Adrenal gland (tissue), 12 donors: ENCODE data around the gene LTC4S. TPM values are rescaled to one million over a fixed set of nuclear protein-coding genes. Genes with fewer than 3 reads are reported as not detected.
A peak's percentile ranks its signal among the peaks of the same experiment; 100 is the strongest.

Source experiments
- DNase-seq, 7 donors: peaks; one replicate each; pipeline ENCODE4 v3.0.0-alpha.2; 2019 to 2020
- H3K27ac ChIP-seq, 5 donors: fragments of 200-600 bp; sonication (generic) in 4 of 5; 1 replicate in 3 of 5; 2 replicates in 2 of 5; pipeline versions ENCODE4 v1.5.1 to v1.8.0; 2016 to 2020; ENCODE audit warnings: mild to moderate bottlenecking in 1 of 5
- H3K27me3 ChIP-seq: fragments of 200-600 bp; 2 replicates; pipeline ENCODE4 v1.8.0; 2021
- H3K36me3 ChIP-seq, 2 donors: fragments of 200-600 bp; replicated peaks in 1 of 2; 1 replicate in 1 of 2; 2 replicates in 1 of 2; pipeline versions ENCODE4 v1.5.1 to v1.8.0; 2018 to 2022
- H3K4me1 ChIP-seq, 2 donors: fragments of 200-600 bp; replicated peaks in 1 of 2; 1 replicate in 1 of 2; 2 replicates in 1 of 2; pipeline versions ENCODE4 v1.5.1 to v1.8.0; 2018 to 2021
- H3K4me3 ChIP-seq, 4 donors: fragments of 200-600 bp; sonication (generic) in 3 of 4; one replicate each; pipeline ENCODE4 v1.5.1; 2016 to 2018
- H3K9me3 ChIP-seq, 3 donors: fragments of 200-600 bp; sonication (generic) in 1 of 3; replicated peaks in 1 of 3; 1 replicate in 2 of 3; 2 replicates in 1 of 3; pipeline versions ENCODE4 v1.5.1 to v1.8.0; 2016 to 2021
- POLR2A ChIP-seq, 2 donors: fragments of 450-650 bp; IDR thresholded peaks; one replicate each; pipeline ENCODE4 v1.6.1; 2017; ENCODE audit warnings: antibody characterized with exemption in 2 of 2, mild to moderate bottlenecking in 2 of 2, moderate library complexity in 1 of 2
- WGBS, 4 donors: extraction: QIAGEN DNeasy Blood & Tissue Kit in 2 of 4; methylation state at CpG; one replicate each; pipeline versions ENCODE4 v1.1.5 to v1.1.7; 2013 to 2017; 5-methylcytosine and 5-hydroxymethylcytosine counted together
- intact Hi-C, 2 donors: fragments of 100-400 bp; cut with DNase I; formaldehyde crosslinking; loops; one replicate each; pipeline versions ENCODE4 v1.14.1 to v1.15.0; 2022 to 2023
- microRNA counts, 2 donors: library from miRNA; unstranded; fragments of <30 nt; microRNA quantifications; one replicate each; lab custom pipeline; 2016
- microRNA-seq, 3 donors: library from miRNA; unstranded; fragments of <30 nt; microRNA quantifications; one replicate each; pipeline ENCODE4, GENCODE V29; 2017 to 2020
- polyA plus RNA-seq, 3 donors: library from polyadenylated mRNA; stranded (reverse); fragments of 200-250 nt in 2 of 3; fragments of 350-450 nt in 1 of 3; fragmentation: Illumina TruSeq in 1 of 3; extraction: RNeasy Lipid Tissue Mini Kit (QIAGEN cat#74804) in 1 of 3; gene quantifications; one replicate each; pipeline ENCODE4 v1.2.3, GENCODE V29; 2013 to 2014
- small RNA-seq, 2 donors: library from RNA; depleted of rRNA; stranded (forward); fragments of <200 nt; gene quantifications; one replicate each; pipeline ENCODE3, GENCODE V24; 2016
- total RNA-seq, 9 donors: library from RNA; depleted of rRNA in 4 of 9; stranded (reverse); fragments of >200 nt in 4 of 9; fragments of 120-200 nt in 1 of 9; fragmentation: NEBNext Ultra II Directional in 1 of 9; extraction: Animal tissue kit (Norgen Biotek cat#: 25700) in 1 of 9; gene quantifications; one replicate each; pipeline versions ENCODE4 v1.1.0 to v1.2.4, GENCODE V29; 2013 to 2023
- TF ChIP-seq, protein P1 (sequence below), 6 experiments: fragments of 450-650 bp in 4 of 6; fragments of 200-600 bp in 2 of 6; sonication (generic) in 1 of 6; IDR thresholded peaks; 1 replicate in 5 of 6; 2 replicates in 1 of 6; pipeline versions ENCODE4 v1.5.1 to v1.8.0; 2016 to 2021; ENCODE audit warnings: antibody characterized with exemption in 6 of 6, mild to moderate bottlenecking in 2 of 6, moderate library complexity in 1 of 6
- donor health status: healthy with polysubstance abuse.
- donor health status: Bipolar disorder and iron deficiency.
- donor health status: DM: yes; HTN: yes; CAD: no.
- donor health status: DM: no; HTN: no; CAD: no.
- donor health status: DM: no; HTN: no; CAD: no.
- donor health status: DM: yes; HTN: yes; CAD: no.

LTC4S gene
- total and polyA plus RNA-seq, 12 donors, result 4.8 to 205 (median 24.1) TPM; not detected in 1

DNA sequence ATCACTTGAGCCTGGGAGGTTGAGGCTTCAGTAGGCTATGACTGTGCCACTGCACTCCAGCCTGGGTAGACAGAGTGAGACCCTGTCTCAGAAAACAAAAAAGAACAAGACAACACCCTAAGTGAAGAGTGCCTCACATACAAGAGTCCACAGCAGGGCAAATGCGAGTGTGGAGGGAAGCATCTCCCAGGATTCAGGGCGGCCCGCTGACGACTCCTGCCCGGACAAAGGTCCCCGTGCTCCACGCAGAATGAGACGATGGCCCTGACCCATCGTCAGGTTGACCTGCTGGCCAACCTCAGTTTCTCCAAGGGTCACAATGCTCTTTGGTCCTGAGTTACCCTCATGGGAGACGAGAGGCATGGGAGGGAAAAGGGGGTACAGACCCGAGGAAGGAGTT is 46.5 kb downstream of the LTC4S start:
- no peak overlapping the region for H3K4me3 ChIP-seq
- peaks cover 0 to 6% (median 0%) of the 10 kb centered on the region in 3 donors for H3K9me3 ChIP-seq
- H3K4me1 ChIP-seq, result peaks cover 8 to 37% of the 10 kb centered on the region in 2 donors
- TF ChIP-seq, protein P1, sequence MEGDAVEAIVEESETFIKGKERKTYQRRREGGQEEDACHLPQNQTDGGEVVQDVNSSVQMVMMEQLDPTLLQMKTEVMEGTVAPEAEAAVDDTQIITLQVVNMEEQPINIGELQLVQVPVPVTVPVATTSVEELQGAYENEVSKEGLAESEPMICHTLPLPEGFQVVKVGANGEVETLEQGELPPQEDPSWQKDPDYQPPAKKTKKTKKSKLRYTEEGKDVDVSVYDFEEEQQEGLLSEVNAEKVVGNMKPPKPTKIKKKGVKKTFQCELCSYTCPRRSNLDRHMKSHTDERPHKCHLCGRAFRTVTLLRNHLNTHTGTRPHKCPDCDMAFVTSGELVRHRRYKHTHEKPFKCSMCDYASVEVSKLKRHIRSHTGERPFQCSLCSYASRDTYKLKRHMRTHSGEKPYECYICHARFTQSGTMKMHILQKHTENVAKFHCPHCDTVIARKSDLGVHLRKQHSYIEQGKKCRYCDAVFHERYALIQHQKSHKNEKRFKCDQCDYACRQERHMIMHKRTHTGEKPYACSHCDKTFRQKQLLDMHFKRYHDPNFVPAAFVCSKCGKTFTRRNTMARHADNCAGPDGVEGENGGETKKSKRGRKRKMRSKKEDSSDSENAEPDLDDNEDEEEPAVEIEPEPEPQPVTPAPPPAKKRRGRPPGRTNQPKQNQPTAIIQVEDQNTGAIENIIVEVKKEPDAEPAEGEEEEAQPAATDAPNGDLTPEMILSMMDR (IDR thresholded peaks at IDR 0.05), result no peak
- no peak for TF ChIP-seq POLR2A (IDR thresholded peaks at IDR 0.05)
- DNase-seq, result peak in 1 of 7 donors; percentile 35
- H3K27ac ChIP-seq, result peak overlapping the region in 4 of 5 donors; percentile 26 to 84 (median 48)
- WGBS, 4 donors, result 90 to 96% (median 92%) methylated on average over 11 of the region's 11 CpGs
- intact Hi-C loops, result no loop called here
- no peaks in the 10 kb centered on the region for H3K27me3 ChIP-seq
- peaks cover 0 to 44% of the 10 kb centered on the region in 2 donors for H3K36me3 ChIP-seq

DNA sequence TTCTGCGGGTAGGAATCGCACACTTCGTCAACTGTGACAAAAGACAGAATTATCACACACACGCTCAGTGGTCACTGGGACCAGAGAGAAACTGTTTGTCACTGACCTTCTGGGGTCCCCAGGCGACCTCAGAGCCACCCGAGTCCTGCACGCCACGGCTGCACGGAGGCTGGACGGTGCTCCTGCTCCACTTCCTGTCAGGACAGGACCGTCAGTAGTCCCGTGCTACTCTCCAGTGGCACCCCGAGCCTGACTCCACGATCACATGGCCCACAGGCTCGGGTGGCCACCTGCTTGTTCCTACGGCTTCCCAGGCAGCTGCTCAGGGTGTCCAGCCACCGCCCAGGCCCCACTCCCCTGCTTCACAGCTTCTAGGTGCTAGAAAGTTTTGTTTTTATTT is 47.0 kb downstream of the LTC4S start:
- intact Hi-C loops, result no loop called here
- Histone ChIP-seq H3K27ac (peak overlapping the region in 1 of 5 donors; percentile 40), H3K9me3 (peaks cover 0 to 7% (median 0%) of the 10 kb centered on the region in 3 donors), H3K27me3 (no peaks in the 10 kb centered on the region), H3K4me1 (peaks cover 8 to 37% of the 10 kb centered on the region in 2 donors), H3K4me3 (no peak overlapping the region), H3K36me3 (peaks cover 0 to 41% of the 10 kb centered on the region in 2 donors)
- DNase-seq, result no peak
- TF ChIP-seq, protein P1 (IDR thresholded peaks at IDR 0.05), result no peak
- TF ChIP-seq POLR2A (IDR thresholded peaks at IDR 0.05), result no peak
- 84 to 92% (median 88%) methylated on average over 7 to 17 of the region's 17 CpGs for WGBS, 4 donors

DNA sequence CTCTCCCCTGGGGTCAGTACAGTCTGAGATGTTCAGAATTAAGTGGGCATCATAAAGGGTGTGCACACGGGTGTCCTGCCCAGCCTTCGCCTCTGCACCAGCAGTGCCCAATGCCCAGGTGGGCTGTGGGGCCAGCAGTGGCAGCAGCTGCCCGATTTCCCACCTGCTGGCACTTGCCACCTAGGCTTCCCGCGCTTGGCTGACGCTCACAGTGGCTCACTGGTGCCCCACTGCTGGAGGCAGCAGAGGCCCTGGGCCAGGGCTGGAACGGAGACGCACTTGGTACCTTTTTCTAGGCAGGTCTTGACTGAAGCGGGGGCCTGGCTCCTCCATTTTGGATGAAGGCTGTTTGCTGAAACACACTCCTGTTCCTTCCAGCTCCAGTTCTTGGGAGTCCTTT is 47.8 kb downstream of the LTC4S start:
- WGBS, 4 donors, result 83 to 98% (median 91%) methylated on average over 3 to 9 of the region's 9 CpGs
- H3K4me1 ChIP-seq, result peaks cover 8 to 30% of the 10 kb centered on the region in 2 donors
- no peak overlapping the region for H3K4me3 ChIP-seq
- peaks cover 0 to 41% of the 10 kb centered on the region in 2 donors for H3K36me3 ChIP-seq
- H3K9me3 ChIP-seq, result peaks cover 0 to 7% (median 0%) of the 10 kb centered on the region in 3 donors
- no peak overlapping the region for H3K27ac ChIP-seq
- no peak for TF ChIP-seq POLR2A (IDR thresholded peaks at IDR 0.05)
- TF ChIP-seq, protein P1 (IDR thresholded peaks at IDR 0.05), result no peak
- H3K27me3 ChIP-seq, result no peaks in the 10 kb centered on the region
- no peak for DNase-seq
- intact Hi-C loops, result no loop called here

MicroRNAs encoded within 50 kb of the gene (microRNA counts, 767-probe panel; counts per million panel counts)
- microRNA hsa-miR-1229 (lab: Ali Mortazavi, UCI), result 0 counts per million in 2 donors

Small RNA genes within 50 kb of the gene (microRNA-seq; reads per million reads assigned to microRNA genes)
- gene MIR1229, result 4.5 to 14.2 (median 9.5) reads per million in 3 donors

Small RNA genes within 50 kb of the gene (small RNA-seq; reads per million reads assigned to genes)
- 0 reads per million in 2 donors for gene MIR1229

Other genes with a start within 250 kb of the LTC4S start
- gene RUFY1, start 243.4 kb upstream of the LTC4S start, total RNA-seq, result 10 to 100 TPM; 43.7 to 70.6 (median 55.0) TPM
- 10 to 100 TPM; 50.1 to 83.9 (median 59.2) TPM for gene RUFY1, start 243.4 kb upstream of the LTC4S start, polyA plus RNA-seq
- gene HNRNPH1, start 170.3 kb upstream of the LTC4S start, total RNA-seq, result 100 to 1,000 TPM; 131 to 635 (median 350) TPM
- 100 to 1,000 TPM; 284 to 516 (median 357) TPM for gene HNRNPH1, start 170.3 kb upstream of the LTC4S start, polyA plus RNA-seq
- gene CBY3, start 113.0 kb upstream of the LTC4S start, total RNA-seq, result under 1 TPM in 1 of 9 donors, not detected in 8; 0.11 TPM
- under 1 TPM in 1 of 3 donors, not detected in 2; 0.10 TPM for gene CBY3, start 113.0 kb upstream of the LTC4S start, polyA plus RNA-seq
- 1,000 to 10,000 TPM in 1 of 9 donors, 100 to 1,000 TPM in 8; 217 to 1,022 (median 396) TPM for gene CANX, start 95.0 kb upstream of the LTC4S start, total RNA-seq
- gene CANX, start 95.0 kb upstream of the LTC4S start, polyA plus RNA-seq, result 100 to 1,000 TPM in 1 of 3 donors, 10 to 100 TPM in 2; 80.0 to 992 (median 88.0) TPM
- 10 to 100 TPM; 12.9 to 70.7 (median 32.4) TPM for gene MAML1, start 61.2 kb upstream of the LTC4S start, total RNA-seq
- 10 to 100 TPM in 2 of 3 donors, 1 to 10 TPM in 1; 7.3 to 19.0 (median 12.6) TPM for gene MAML1, start 61.2 kb upstream of the LTC4S start, polyA plus RNA-seq
- gene MGAT4B, start 12.9 kb downstream of the LTC4S start, total RNA-seq, result 100 to 1,000 TPM in 7 of 9 donors, 10 to 100 TPM in 2; 88.6 to 242 (median 215) TPM
- gene MGAT4B, start 12.9 kb downstream of the LTC4S start, polyA plus RNA-seq, result 100 to 1,000 TPM in 2 of 3 donors, 10 to 100 TPM in 1; 80.5 to 192 (median 122) TPM
- 1,000 to 10,000 TPM in 3 of 9 donors, 100 to 1,000 TPM in 6; 453 to 2,312 (median 868) TPM for gene SQSTM1, start 26.9 kb downstream of the LTC4S start, total RNA-seq
- 100 to 1,000 TPM; 258 to 312 (median 292) TPM for gene SQSTM1, start 26.9 kb downstream of the LTC4S start, polyA plus RNA-seq
- gene MRNIP, start 64.8 kb downstream of the LTC4S start, total RNA-seq, result 10 to 100 TPM; 14.7 to 46.5 (median 31.1) TPM
- 100 to 1,000 TPM in 2 of 3 donors, 10 to 100 TPM in 1; 12.3 to 129 (median 104) TPM for gene MRNIP, start 64.8 kb downstream of the LTC4S start, polyA plus RNA-seq
- gene TBC1D9B, start 113.9 kb downstream of the LTC4S start, total RNA-seq, result 100 to 1,000 TPM in 7 of 9 donors, 10 to 100 TPM in 2; 30.7 to 192 (median 159) TPM
- gene TBC1D9B, start 113.9 kb downstream of the LTC4S start, polyA plus RNA-seq, result 100 to 1,000 TPM in 1 of 3 donors, 10 to 100 TPM in 2; 80.9 to 127 (median 87.0) TPM